HepG2 (cell line): ENCODE measurements around the gene PDK2. TPM values are rescaled to one million over a fixed set of nuclear protein-coding genes. Genes with fewer than 3 reads are reported as not detected.

Experiments
- ATF7-NPFF ChIP-seq: sonication (generic); formaldehyde crosslinking; IDR thresholded peaks from 2 replicates; pipeline ENCODE4 v1.8.1; 2023; ENCODE audit warnings: mild to moderate bottlenecking, low read depth, missing genetic modification reagents, moderate library complexity
- EZH2 ChIP-seq: conservative IDR thresholded peaks from 2 replicates; pipeline ENCODE4 v1.6.1; 2012; ENCODE audit warnings: mild to moderate bottlenecking, low read depth, low read length, moderate library complexity
- KDM5A ChIP-seq: fragments of 200-600 bp; sonication (generic); IDR thresholded peaks from 2 replicates; pipeline ENCODE4 v1.7.0; 2018; ENCODE audit warnings: antibody characterized with exemption, mild to moderate bottlenecking, low read length, borderline replicate concordance
- MAZ ChIP-seq, 2 experiments: sonication (generic) in 1 of 2; formaldehyde crosslinking in 1 of 2; IDR thresholded peaks; 2 replicates each; pipeline versions ENCODE4 v1.5.0 to v1.6.1; 2012 to 2020; ENCODE audit warnings: low read depth in 2 of 2, mild to moderate bottlenecking in 2 of 2, borderline replicate concordance in 1 of 2, improper control_type of control experiment in 1 of 2, low read length in 1 of 2, missing genetic modification reagents in 1 of 2, moderate library complexity in 1 of 2
- PAF1 ChIP-seq: IDR thresholded peaks from 2 replicates; pipeline ENCODE4 v1.6.1; 2016; ENCODE audit warnings: missing genetic modification reagents, missing compliant biosample characterization
- POLR2G ChIP-seq: fragments of 200-400 bp; formaldehyde crosslinking; IDR thresholded peaks from 2 replicates; pipeline ENCODE4 v1.6.1; 2018; ENCODE audit warnings: mild to moderate bottlenecking, low read depth, low read length, moderate library complexity
- TGIF2 ChIP-seq: IDR thresholded peaks from 2 replicates; pipeline ENCODE4 v1.6.1; 2016; ENCODE audit warnings: control low read depth, missing compliant biosample characterization
- ZKSCAN8 ChIP-seq: IDR thresholded peaks from 2 replicates; pipeline ENCODE4 v1.6.1; 2016; ENCODE audit warnings: borderline replicate concordance, missing genetic modification reagents, missing compliant biosample characterization
- polyA plus RNA-seq, 8 experiments: library from polyadenylated mRNA; depleted of rRNA in 3 of 8; stranded (reverse) in 7 of 8; unstranded in 1 of 8; fragments of >200 nt; fragmentation: Illumina TruSeq in 4 of 8; extraction: Trizol in 4 of 8; gene quantifications; 2 replicates each; pipeline versions ENCODE4 v1.2.1 to v1.2.3, GENCODE V29; 2011 to 2016; ENCODE audit warnings: low read depth in 4 of 8, missing spikeins in 1 of 8, mixed read lengths in 1 of 8; ENCODE audit not compliant: insufficient read depth in 1 of 8
- total RNA-seq, 5 experiments: library from RNA; depleted of rRNA; stranded (reverse); fragments of >200 nt; fragmentation: Illumina TruSeq; extraction: Trizol; gene quantifications; 2 replicates each; pipeline ENCODE4 v1.2.3, GENCODE V29; 2016; ENCODE audit warnings: low read depth in 1 of 5
- TF ChIP-seq, protein P1 (sequence below): sonication (generic); formaldehyde crosslinking; IDR thresholded peaks from 2 replicates; pipeline ENCODE4 v1.5.1; 2020; ENCODE audit warnings: missing genetic modification reagents, mild to moderate bottlenecking, borderline replicate concordance
- TF ChIP-seq, protein P2 (sequence below): IDR thresholded peaks from 2 replicates; pipeline ENCODE4 v1.6.1; 2016; ENCODE audit warnings: missing genetic modification reagents, missing compliant biosample characterization
- TF ChIP-seq, protein P3 (sequence below), 2 experiments: fragments of 450-650 bp in 1 of 2; sonication (generic) in 1 of 2; formaldehyde crosslinking in 1 of 2; IDR thresholded peaks; 2 replicates each; pipeline versions ENCODE4 v1.6.1 to v1.8.0; 2016 to 2022; ENCODE audit warnings: antibody characterized with exemption in 1 of 2, mild to moderate bottlenecking in 1 of 2, missing genetic modification reagents in 1 of 2
- TF ChIP-seq, protein P4 (sequence below): sonication (generic); formaldehyde crosslinking; IDR thresholded peaks from 2 replicates; pipeline ENCODE4 v1.4.0; 2020; ENCODE audit warnings: missing genetic modification reagents, low read depth, mild to moderate bottlenecking, borderline replicate concordance
- TF ChIP-seq, protein P5 (sequence below): sonication (generic); formaldehyde crosslinking; IDR thresholded peaks from 2 replicates; pipeline ENCODE4 v1.5.1; 2020; ENCODE audit warnings: missing genetic modification reagents, mild to moderate bottlenecking, borderline replicate concordance

PDK2 gene
- total and polyA plus RNA-seq, 2 of the 13 experiments (the other 11 are each of a cell fraction or from before 2014, with no cell fraction given), result 18.5 to 59.7 TPM

DNA sequence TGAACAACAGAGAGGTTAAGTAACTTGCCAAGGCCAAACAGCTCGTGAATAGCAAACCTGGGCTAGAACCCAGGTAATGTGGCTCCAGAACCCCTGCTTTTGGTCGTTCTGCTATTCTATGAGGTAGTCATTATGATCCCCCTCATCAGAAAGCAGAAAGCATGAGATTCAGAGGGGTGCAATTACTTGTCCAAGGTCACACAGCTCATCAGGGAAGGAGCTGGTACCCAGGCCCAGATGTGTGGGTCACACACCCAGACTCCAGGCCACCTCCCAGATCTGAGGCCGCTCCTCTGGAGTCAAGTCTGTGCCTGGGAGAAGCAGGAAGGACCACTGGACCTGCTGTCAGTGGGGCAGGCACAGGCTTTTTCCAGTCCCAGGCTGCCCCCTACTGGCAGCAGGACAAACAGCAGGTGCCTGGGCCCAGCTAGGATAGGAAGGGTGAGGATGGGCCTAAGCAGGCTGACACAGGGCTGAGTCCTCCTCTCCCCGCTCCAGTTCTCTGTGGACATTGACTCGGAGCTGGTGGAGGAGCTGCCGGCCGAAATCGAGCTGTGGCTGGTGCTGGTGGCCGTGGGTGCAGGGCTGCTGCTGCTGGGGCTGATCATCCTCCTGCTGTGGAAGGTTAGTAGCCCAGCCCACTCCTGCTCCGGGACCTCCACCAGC, 7.8 kb upstream of the PDK2 start (continued):
- TF ChIP-seq, protein P1, sequence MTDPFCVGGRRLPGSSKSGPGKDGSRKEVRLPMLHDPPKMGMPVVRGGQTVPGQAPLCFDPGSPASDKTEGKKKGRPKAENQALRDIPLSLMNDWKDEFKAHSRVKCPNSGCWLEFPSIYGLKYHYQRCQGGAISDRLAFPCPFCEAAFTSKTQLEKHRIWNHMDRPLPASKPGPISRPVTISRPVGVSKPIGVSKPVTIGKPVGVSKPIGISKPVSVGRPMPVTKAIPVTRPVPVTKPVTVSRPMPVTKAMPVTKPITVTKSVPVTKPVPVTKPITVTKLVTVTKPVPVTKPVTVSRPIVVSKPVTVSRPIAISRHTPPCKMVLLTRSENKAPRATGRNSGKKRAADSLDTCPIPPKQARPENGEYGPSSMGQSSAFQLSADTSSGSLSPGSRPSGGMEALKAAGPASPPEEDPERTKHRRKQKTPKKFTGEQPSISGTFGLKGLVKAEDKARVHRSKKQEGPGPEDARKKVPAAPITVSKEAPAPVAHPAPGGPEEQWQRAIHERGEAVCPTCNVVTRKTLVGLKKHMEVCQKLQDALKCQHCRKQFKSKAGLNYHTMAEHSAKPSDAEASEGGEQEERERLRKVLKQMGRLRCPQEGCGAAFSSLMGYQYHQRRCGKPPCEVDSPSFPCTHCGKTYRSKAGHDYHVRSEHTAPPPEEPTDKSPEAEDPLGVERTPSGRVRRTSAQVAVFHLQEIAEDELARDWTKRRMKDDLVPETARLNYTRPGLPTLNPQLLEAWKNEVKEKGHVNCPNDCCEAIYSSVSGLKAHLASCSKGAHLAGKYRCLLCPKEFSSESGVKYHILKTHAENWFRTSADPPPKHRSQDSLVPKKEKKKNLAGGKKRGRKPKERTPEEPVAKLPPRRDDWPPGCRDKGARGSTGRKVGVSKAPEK (CRISPR knock-in tag), result no peak
- TF ChIP-seq EZH2 (no peak), ATF7-NPFF (no peak), ZKSCAN8 (CRISPR knock-in tag) (no peak), TGIF2 (CRISPR knock-in tag) (no peak), POLR2G (no peak), MAZ (IDR thresholded peaks at IDR 0.05; ENCODE audit: borderline replicate concordance, low read depth, low read length) (no peak), MAZ (CRISPR knock-in tag; IDR thresholded peaks at IDR 0.05; ENCODE audit: low read depth) (no peak), KDM5A (no peak), PAF1 (CRISPR knock-in tag) (no peak)
- TF ChIP-seq, protein P2, sequence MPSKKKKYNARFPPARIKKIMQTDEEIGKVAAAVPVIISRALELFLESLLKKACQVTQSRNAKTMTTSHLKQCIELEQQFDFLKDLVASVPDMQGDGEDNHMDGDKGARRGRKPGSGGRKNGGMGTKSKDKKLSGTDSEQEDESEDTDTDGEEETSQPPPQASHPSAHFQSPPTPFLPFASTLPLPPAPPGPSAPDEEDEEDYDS (CRISPR knock-in tag), result no peak
- TF ChIP-seq, protein P3, sequence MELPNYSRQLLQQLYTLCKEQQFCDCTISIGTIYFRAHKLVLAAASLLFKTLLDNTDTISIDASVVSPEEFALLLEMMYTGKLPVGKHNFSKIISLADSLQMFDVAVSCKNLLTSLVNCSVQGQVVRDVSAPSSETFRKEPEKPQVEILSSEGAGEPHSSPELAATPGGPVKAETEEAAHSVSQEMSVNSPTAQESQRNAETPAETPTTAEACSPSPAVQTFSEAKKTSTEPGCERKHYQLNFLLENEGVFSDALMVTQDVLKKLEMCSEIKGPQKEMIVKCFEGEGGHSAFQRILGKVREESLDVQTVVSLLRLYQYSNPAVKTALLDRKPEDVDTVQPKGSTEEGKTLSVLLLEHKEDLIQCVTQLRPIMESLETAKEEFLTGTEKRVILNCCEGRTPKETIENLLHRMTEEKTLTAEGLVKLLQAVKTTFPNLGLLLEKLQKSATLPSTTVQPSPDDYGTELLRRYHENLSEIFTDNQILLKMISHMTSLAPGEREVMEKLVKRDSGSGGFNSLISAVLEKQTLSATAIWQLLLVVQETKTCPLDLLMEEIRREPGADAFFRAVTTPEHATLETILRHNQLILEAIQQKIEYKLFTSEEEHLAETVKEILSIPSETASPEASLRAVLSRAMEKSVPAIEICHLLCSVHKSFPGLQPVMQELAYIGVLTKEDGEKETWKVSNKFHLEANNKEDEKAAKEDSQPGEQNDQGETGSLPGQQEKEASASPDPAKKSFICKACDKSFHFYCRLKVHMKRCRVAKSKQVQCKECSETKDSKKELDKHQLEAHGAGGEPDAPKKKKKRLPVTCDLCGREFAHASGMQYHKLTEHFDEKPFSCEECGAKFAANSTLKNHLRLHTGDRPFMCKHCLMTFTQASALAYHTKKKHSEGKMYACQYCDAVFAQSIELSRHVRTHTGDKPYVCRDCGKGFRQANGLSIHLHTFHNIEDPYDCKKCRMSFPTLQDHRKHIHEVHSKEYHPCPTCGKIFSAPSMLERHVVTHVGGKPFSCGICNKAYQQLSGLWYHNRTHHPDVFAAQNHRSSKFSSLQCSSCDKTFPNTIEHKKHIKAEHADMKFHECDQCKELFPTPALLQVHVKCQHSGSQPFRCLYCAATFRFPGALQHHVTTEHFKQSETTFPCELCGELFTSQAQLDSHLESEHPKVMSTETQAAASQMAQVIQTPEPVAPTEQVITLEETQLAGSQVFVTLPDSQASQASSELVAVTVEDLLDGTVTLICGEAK (IDR thresholded peaks at IDR 0.05), result no peak
- TF ChIP-seq, protein P3 (CRISPR knock-in tag; IDR thresholded peaks at IDR 0.05), result no peak
- TF ChIP-seq, protein P4, sequence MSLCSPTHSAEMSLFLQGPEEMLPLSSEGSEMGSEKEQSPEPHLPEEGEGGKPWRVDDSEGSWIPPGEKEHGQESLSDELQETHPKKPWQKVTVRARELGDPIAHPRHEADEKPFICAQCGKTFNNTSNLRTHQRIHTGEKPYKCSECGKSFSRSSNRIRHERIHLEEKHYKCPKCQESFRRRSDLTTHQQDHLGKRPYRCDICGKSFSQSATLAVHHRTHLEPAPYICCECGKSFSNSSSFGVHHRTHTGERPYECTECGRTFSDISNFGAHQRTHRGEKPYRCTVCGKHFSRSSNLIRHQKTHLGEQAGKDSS (CRISPR knock-in tag), result no peak
- TF ChIP-seq, protein P5, sequence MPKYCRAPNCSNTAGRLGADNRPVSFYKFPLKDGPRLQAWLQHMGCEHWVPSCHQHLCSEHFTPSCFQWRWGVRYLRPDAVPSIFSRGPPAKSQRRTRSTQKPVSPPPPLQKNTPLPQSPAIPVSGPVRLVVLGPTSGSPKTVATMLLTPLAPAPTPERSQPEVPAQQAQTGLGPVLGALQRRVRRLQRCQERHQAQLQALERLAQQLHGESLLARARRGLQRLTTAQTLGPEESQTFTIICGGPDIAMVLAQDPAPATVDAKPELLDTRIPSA, result no peak
